NB4 (cell line): ENCODE data around the gene ALG8.

Experiments
- CTCF ChIP-seq: IDR thresholded peaks from one replicate; pipeline ENCODE4 v1.5.1; 2012; ENCODE audit warnings: low read depth, low read length
- POLR2A ChIP-seq: IDR thresholded peaks from 2 replicates; pipeline ENCODE4 v1.6.1; 2011; ENCODE audit warnings: mild to moderate bottlenecking; ENCODE audit not compliant: insufficient read length; ENCODE audit errors: extremely low read depth

GRCh38 chr11:78082146-78082545 lies 57.3 kb downstream of the ALG8 start:
- TF ChIP-seq CTCF (no peak), POLR2A (no peak)
